Ascending aorta (tissue), 2 donors: Measurements from ENCODE around the gene PDHX. TPM values are rescaled to one million over a fixed set of nuclear protein-coding genes. Genes with fewer than 3 reads are reported as not detected.
A peak's percentile ranks its signal among the peaks of the same experiment; 100 is the strongest.

Experiments used
- DNase-seq, 2 donors: peaks; one replicate each; pipeline ENCODE4 v3.0.0-alpha.2; 2019; ENCODE audit warnings: low spot score in 2 of 2
- H3K27ac ChIP-seq, 2 donors: fragments of 200-600 bp; sonication (generic); one replicate each; pipeline ENCODE4 v1.5.1; 2016 to 2017; ENCODE audit warnings: mild to moderate bottlenecking in 1 of 2
- H3K27me3 ChIP-seq: fragments of 200-600 bp; sonication (generic); one replicate; pipeline ENCODE4 v1.5.1; 2017
- H3K36me3 ChIP-seq, 2 donors: fragments of 200-600 bp; sonication (generic); one replicate each; pipeline ENCODE4 v1.5.1; 2016
- H3K4me1 ChIP-seq, 2 donors: fragments of 200-600 bp; sonication (generic); one replicate each; pipeline ENCODE4 v1.5.1; 2016 to 2017; ENCODE audit warnings: mild to moderate bottlenecking in 1 of 2
- H3K4me3 ChIP-seq, 2 donors: fragments of 200-600 bp; sonication (generic); one replicate each; pipeline ENCODE4 v1.5.1; 2016 to 2017; ENCODE audit warnings: mild to moderate bottlenecking in 1 of 2
- H3K9me3 ChIP-seq, 2 donors: fragments of 200-600 bp; sonication (generic); one replicate each; pipeline ENCODE4 v1.5.1; 2016
- intact Hi-C: fragments of 100-400 bp; cut with DNase I; formaldehyde crosslinking; loops from one replicate; pipeline ENCODE4 v1.15.1; 2023
- total RNA-seq: library from RNA; depleted of rRNA; stranded (reverse); fragments of >200 nt; gene quantifications from one replicate; pipeline ENCODE4 v1.1.0, GENCODE V29; 2016
- TF ChIP-seq, protein P1 (sequence below), 3 experiments: fragments of 200-600 bp in 2 of 3; fragments of 450-650 bp in 1 of 3; sonication (generic) in 2 of 3; IDR thresholded peaks; one replicate each; pipeline ENCODE4 v1.5.1; 2016 to 2019; ENCODE audit warnings: antibody characterized with exemption in 3 of 3, mild to moderate bottlenecking in 1 of 3, moderate library complexity in 1 of 3

Gene PDHX
- total RNA-seq, 1 donor from 2014 or later: 23.3 TPM

DNA sequence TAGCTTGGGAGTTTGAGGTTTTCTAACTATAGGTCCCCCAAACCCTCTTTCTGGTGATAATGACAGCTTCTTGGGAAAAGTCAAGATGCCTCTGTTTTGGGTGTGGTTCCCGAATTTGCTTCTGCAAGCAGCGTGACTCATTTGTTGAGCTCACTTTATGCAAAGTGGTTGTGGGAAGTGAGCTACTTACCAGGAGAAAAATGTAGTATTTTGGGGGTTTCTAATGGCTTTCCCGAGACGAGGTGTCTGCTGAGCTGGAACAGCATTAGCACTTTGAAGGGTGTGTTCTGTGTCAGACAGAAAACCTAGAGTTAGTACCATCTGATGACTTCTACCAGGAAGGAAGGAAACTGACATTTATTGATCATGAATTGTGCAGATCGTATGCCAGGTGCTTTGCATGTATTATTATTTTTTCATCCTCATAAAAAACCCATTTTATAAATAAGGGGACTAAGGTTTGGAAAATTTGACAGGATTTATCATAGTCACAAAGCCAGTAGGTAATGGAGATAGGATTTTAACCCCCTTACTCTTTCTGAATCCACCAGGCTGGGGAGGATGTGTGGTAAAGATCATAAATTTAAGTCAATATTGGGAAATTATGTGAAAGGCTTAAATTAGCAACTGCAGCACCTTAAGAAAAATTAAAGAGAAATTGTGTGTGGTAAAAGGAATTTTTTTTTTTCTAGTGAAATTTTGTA, 113.7 kb downstream of the PDHX start:
- intact Hi-C loops: loop anchor here (5.0 kb wide), 1 partner anchor 72 kb away; no protein-coding TSS in a partner anchor

DNA sequence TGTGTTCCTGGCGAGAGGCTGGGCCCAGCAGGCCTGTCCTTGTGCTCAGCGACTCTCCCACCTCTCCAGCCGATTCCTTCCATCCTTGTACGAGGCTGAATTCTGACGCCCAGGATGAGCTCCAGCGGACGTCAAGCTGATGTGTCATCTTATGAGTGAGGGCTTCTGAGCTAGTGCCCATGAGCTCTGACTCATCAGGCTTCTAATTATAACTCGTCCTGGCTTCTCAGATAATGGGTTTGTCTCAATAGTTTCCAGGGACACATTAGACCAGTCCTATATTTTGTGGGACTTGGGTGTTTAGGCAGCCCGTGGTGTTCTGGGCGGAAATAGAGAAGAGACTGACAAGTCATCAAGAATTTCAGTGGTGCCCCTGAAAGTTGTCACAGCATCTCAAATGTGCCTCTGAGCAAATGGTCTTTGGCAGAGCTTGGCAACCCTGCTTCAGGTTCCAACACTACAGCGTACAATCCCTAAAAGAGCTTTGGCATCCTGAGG, 114.3 kb downstream of the PDHX start:
- intact Hi-C loops: loop anchor here (5.0 kb wide), 1 partner anchor 72 kb away; no protein-coding TSS in a partner anchor
- Histone ChIP-seq H3K27me3 (no peaks in the 10 kb centered on the region), H3K36me3 (no peaks in the 10 kb centered on the region), H3K27ac (peak overlapping the region in 1 of 2 donors; percentile 19), H3K4me1 (peaks cover 0 to 4% of the 10 kb centered on the region in 2 donors), H3K4me3 (no peak overlapping the region), H3K9me3 (no peaks in the 10 kb centered on the region)
- DNase-seq: peak; percentile 60 to 85
- TF ChIP-seq, protein P1, sequence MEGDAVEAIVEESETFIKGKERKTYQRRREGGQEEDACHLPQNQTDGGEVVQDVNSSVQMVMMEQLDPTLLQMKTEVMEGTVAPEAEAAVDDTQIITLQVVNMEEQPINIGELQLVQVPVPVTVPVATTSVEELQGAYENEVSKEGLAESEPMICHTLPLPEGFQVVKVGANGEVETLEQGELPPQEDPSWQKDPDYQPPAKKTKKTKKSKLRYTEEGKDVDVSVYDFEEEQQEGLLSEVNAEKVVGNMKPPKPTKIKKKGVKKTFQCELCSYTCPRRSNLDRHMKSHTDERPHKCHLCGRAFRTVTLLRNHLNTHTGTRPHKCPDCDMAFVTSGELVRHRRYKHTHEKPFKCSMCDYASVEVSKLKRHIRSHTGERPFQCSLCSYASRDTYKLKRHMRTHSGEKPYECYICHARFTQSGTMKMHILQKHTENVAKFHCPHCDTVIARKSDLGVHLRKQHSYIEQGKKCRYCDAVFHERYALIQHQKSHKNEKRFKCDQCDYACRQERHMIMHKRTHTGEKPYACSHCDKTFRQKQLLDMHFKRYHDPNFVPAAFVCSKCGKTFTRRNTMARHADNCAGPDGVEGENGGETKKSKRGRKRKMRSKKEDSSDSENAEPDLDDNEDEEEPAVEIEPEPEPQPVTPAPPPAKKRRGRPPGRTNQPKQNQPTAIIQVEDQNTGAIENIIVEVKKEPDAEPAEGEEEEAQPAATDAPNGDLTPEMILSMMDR (IDR thresholded peaks at IDR 0.05): no peak

More for the DNA sequence above, 113.7 kb downstream of the PDHX start:
- no peak for DNase-seq
- Histone ChIP-seq H3K4me3 (no peak overlapping the region), H3K9me3 (peaks cover 0 to 5% of the 10 kb centered on the region in 2 donors), H3K27ac (peak overlapping the region in 1 of 2 donors; percentile 19), H3K36me3 (no peaks in the 10 kb centered on the region), H3K4me1 (peaks cover 0 to 4% of the 10 kb centered on the region in 2 donors), H3K27me3 (no peaks in the 10 kb centered on the region)
- TF ChIP-seq, protein P1 (IDR thresholded peaks at IDR 0.05): no peak

DNA sequence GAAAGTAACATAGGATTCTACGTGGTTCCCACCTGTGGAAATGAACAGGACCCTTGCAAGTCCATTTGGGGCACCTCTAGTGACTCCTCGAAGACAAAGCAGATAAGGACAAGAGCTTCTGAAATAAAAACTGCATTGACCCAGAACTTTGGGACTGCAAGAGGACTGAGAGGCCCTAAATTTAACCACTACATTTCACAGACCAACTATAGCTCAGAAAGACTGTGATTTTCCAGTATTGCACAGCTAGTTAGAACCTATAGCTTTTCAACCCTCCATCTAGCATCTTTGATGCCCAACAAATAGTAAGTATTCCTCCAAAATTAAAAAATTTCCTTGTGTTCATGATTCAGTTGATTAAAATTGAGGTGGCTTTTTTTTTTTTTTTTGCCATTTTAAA, 114.9 kb downstream of the PDHX start:
- DNase-seq: no peak
- TF ChIP-seq, protein P1 (IDR thresholded peaks at IDR 0.05): no peak
- Histone ChIP-seq H3K36me3 (no peaks in the 10 kb centered on the region), H3K9me3 (no peaks in the 10 kb centered on the region), H3K4me3 (no peak overlapping the region), H3K27me3 (no peaks in the 10 kb centered on the region), H3K27ac (no peak overlapping the region), H3K4me1 (peaks cover 0 to 7% of the 10 kb centered on the region in 2 donors)
- intact Hi-C loops: loop anchor here (5.0 kb wide), 1 partner anchor 71 kb away; no protein-coding TSS in a partner anchor

DNA sequence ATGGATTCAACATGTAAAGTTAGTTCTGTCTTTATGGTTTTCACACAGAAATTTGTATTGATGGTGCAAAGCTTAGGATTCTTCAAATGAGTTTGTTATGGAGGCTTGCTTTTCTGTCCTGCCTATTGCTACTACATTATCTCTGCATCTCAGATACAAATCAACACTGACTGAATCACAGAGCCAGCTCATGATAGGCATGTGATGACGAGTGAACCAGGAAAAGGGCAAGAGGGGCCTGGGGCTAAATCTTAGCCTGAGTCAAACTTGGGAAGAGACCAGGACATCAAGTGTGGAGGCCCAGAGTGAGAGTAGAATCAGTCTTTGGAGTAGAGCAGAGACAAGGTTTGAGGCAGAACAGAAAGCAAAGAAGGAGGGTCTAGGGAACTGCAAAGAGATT, 115.4 kb downstream of the PDHX start:
- DNase-seq: no peak
- Histone ChIP-seq H3K4me1 (peaks cover 0 to 7% of the 10 kb centered on the region in 2 donors), H3K27me3 (no peaks in the 10 kb centered on the region), H3K27ac (no peak overlapping the region), H3K4me3 (no peak overlapping the region), H3K9me3 (no peaks in the 10 kb centered on the region), H3K36me3 (no peaks in the 10 kb centered on the region)
- intact Hi-C loops: loop anchor here (5.0 kb wide), 1 partner anchor 70 kb away; no protein-coding TSS in a partner anchor
- TF ChIP-seq, protein P1 (IDR thresholded peaks at IDR 0.05): no peak

DNA sequence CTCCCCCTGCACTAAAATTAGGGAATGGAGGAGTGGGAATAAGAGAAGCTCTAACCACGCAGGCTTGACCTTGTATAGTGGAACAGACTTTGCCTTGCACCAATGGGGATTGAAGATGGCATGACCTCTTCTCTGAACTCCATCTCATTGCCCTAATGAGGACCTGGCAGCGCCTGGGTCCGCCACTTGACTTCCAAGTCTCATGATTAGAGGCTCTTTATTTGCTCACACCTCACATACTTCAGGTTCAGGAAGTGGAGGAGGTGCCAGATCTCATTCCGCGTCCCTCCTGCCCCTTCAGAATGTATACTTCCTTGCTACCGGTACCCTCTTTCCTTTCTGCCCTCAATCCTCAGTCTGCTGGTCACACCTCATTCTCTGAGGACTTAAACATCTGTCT, 116.6 kb downstream of the PDHX start:
- DNase-seq: no peak
- Histone ChIP-seq H3K9me3 (no peaks in the 10 kb centered on the region), H3K27me3 (no peaks in the 10 kb centered on the region), H3K4me1 (peaks cover 0 to 7% of the 10 kb centered on the region in 2 donors), H3K36me3 (no peaks in the 10 kb centered on the region), H3K27ac (no peak overlapping the region), H3K4me3 (no peak overlapping the region)
- TF ChIP-seq, protein P1 (IDR thresholded peaks at IDR 0.05): no peak
- intact Hi-C loops: loop anchor here (5.0 kb wide), 1 partner anchor 69 kb away; no protein-coding TSS in a partner anchor
